Measurements from ENCODE around the gene GLRX3.

GRCh38 chr10:130177250-130177649 is 41.1 kb downstream of the GLRX3 start:
- TF ChIP-seq CTCF (IDR thresholded peaks at IDR 0.05) = no peak
- no peak for TF ChIP-seq POLR2AphosphoS5 (IDR thresholded peaks at IDR 0.05)
- no peak for TF ChIP-seq POLR2A (IDR thresholded peaks at IDR 0.05)
- TF ChIP-seq EP300 (IDR thresholded peaks at IDR 0.05) = no peak
